Fibroblast of pulmonary artery (primary cell): ENCODE data around the gene EPHB1.

Experiments
- DNase-seq: peaks from one replicate; pipeline ENCODE4 v3.0.0-alpha.2; 2010; ENCODE audit warnings: low read depth
- H3K4me3 ChIP-seq: replicated peaks from 2 replicates; pipeline ENCODE4 v1.5.1; 2011; ENCODE audit warnings: low read depth, mild to moderate bottlenecking, control low read depth, low read length, moderate library complexity
- CTCF ChIP-seq: IDR thresholded peaks from 2 replicates; pipeline ENCODE4 v1.5.1; 2011; ENCODE audit warnings: mild to moderate bottlenecking, control low read depth, low read length, inconsistent platforms; ENCODE audit errors: missing control alignments

EPHB1 gene

GRCh38 chr3:135140591-135140990 lies 345.5 kb downstream of the EPHB1 start:
- no peak overlapping the region for H3K4me3 ChIP-seq

DNA sequence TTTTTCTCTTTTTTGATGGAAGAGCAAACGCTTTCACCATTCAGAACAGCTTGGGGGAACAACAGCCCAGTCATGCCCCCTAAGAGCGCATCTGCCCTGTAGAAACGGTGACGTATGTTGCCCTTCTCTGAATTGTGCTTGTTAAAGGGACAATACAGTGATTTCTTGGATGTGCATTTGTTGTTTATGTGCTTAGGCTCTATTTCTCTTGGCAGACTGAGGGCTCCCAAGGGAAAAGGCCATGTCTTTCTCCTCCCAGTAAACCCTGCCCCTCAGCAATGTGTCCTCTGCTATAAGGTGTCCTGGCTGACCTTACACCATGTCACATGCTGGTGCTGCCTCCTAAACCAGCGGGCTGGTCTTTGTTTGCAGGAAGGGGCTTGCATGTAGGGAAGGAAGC lies 346.1 kb downstream of the EPHB1 start:
- H3K4me3 ChIP-seq: no peak overlapping the region
- no peak for TF ChIP-seq CTCF
- no peak for DNase-seq

More at GRCh38 chr3:135140591-135140990, 345.5 kb downstream of the EPHB1 start:
- TF ChIP-seq CTCF: no peak
- no peak for DNase-seq

- TF ChIP-seq CTCF: no peak
- no peak for DNase-seq
- no peak overlapping the region for H3K4me3 ChIP-seq
Measured at GRCh38 chr3:135141672-135142071, 346.6 kb downstream of the EPHB1 start.

GRCh38 chr3:135142530-135142929 lies 347.5 kb downstream of the EPHB1 start:
- no peak for TF ChIP-seq CTCF
- no peak overlapping the region for H3K4me3 ChIP-seq
- no peak for DNase-seq

DNA sequence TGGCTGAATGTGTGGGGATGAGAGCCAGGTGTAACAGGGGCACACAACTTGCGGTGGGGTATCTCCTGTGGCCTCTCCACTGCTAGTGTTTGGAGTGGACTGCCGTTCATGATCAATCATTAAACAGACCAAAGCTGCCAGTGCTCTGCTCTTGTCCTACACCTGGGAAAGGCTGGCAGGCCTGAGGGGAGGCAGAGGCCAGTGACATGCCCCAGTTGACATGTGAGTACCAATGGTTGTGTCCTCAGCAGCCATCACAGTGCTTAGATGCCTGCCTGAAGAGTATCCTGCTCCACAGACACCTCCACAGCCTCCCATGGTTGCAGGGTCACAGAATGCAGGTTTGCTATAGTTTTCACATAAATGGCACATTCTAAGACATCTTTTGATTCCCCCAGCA lies 348.4 kb downstream of the EPHB1 start:
- H3K4me3 ChIP-seq: no peak overlapping the region
- DNase-seq: no peak
- no peak for TF ChIP-seq CTCF

DNA sequence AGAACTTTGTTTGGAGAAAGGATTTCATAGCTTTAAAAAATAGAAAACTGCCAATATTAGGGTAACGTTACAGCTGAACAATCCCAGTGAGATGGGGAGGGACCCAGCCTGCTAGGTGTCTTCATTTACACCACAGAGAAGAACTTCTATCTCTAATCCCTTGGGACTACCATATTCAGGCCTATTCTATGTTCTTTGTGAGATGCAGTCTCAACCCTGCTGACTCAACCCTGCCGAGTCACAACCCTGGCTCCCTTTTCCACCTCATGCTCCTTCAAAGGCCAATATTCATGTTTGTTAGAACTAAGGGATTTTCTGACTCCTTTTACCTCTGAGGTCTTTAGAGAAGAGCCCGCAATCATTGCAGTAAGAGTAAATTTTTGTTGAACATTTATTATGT lies 350.5 kb downstream of the EPHB1 start:
- TF ChIP-seq CTCF: no peak
- H3K4me3 ChIP-seq: no peak overlapping the region
- no peak for DNase-seq

GRCh38 chr3:135147657-135148056 lies 352.6 kb downstream of the EPHB1 start:
- no peak for DNase-seq
- no peak for TF ChIP-seq CTCF
- H3K4me3 ChIP-seq: no peak overlapping the region
